Natural killer cell treated with Interleukin-12 subunit alpha and Interleukin-12 subunit beta and Interleukin-15 and Interleukin-18, amount 100 ng/mL, for 72 hours (primary cell): Measurements from ENCODE around the gene LMAN2L. TPM values are rescaled to one million over a fixed set of nuclear protein-coding genes. Genes with fewer than 3 reads are reported as not detected.
A peak's percentile ranks its signal among the peaks of the same experiment; 100 is the strongest.

ENCODE experiments used
- ATAC-seq, 2 donors: fragments of 150-1000 bp; cut with Tn5 transposase in 1 of 2; sonication (Bioruptor Pico), chemical (Tn5 transposase) in 1 of 2; 2 replicates each; pipeline ENCODE4 v1.10.0; 2021
- DNase-seq: peaks from one replicate; pipeline ENCODE4 v3.0.0; 2022; ENCODE audit warnings: low spot score
- H3K27ac Mint-ChIP-seq, 2 donors: 1 replicate in 1 of 2; 2 replicates in 1 of 2; pipeline ENCODE4 v1.8.0; 2022; ENCODE audit warnings: mixed read lengths in 2 of 2, mild to moderate bottlenecking in 1 of 2, moderate library complexity in 1 of 2
- H3K27me3 Mint-ChIP-seq, 2 donors: 1 replicate in 1 of 2; 2 replicates in 1 of 2; pipeline ENCODE4 v1.8.0; 2022; ENCODE audit warnings: mixed read lengths in 2 of 2
- H3K36me3 Mint-ChIP-seq: one replicate; pipeline ENCODE4 v1.8.0; 2022; ENCODE audit warnings: mixed read lengths
- H3K4me1 Mint-ChIP-seq, 2 donors: 1 replicate in 1 of 2; 2 replicates in 1 of 2; pipeline ENCODE4 v1.8.0; 2022; ENCODE audit warnings: low read depth in 2 of 2, mixed read lengths in 2 of 2, mild to moderate bottlenecking in 1 of 2
- H3K4me3 Mint-ChIP-seq: one replicate; pipeline ENCODE4 v1.8.0; 2022; ENCODE audit warnings: mixed read lengths
- H3K9me3 Mint-ChIP-seq: 2 replicates; pipeline ENCODE4 v1.8.0; 2022; ENCODE audit warnings: mixed read lengths
- total RNA-seq, 2 donors: library from RNA; stranded (reverse); gene quantifications; one replicate each; pipeline ENCODE4 v1.2.3, GENCODE V29; 2022

Gene LMAN2L, protein sequence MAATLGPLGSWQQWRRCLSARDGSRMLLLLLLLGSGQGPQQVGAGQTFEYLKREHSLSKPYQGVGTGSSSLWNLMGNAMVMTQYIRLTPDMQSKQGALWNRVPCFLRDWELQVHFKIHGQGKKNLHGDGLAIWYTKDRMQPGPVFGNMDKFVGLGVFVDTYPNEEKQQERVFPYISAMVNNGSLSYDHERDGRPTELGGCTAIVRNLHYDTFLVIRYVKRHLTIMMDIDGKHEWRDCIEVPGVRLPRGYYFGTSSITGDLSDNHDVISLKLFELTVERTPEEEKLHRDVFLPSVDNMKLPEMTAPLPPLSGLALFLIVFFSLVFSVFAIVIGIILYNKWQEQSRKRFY
- 1 to 10 TPM; 7.5 to 8.3 TPM for total RNA-seq

DNA sequence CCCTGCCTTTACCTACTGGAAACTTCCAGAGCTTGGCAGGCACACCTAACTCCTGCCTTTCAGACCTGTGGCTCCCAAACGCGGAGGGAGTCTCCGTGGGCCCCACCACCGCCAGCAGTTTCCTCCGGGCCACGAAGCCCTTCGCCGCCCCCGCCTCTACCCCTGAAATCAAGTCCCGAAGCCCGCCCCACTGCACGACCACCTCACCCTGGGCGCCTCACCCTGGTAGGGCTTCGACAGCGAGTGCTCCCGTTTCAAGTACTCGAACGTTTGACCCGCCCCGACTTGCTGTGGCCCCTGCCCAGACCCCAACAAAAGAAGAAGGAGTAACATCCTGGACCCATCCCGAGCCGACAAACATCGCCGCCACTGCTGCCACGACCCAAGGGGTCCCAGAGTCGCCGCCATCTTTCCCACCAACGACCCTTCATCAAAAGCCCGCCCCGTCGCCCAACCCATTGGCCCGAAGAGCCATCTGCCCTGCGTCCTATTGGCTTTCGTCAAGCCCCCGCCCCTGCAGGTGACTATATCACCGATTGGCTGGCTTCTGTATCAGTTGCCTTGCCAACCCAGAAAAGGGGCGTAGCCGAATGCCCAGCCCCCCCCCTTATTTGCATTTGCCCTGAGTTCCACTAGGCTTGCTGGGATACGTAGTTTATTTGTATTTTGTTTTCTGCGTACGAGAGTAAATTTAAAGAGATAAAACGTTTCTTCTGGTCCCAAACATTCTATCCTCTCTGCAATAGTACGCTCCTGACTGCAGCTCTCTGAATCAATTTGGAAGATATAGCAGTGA lies at the start of gene LMAN2L:
LMAN2L (minus strand) TSS at position 432 of the 796 bp plus-strand sequence; CDS start at position 408, 24 bp downstream.
- DNase-seq = peak; percentile 97
- Mint-ChIP-seq H3K27me3 (no peaks in the 10 kb centered on the region), H3K36me3 (peaks cover 2% of the 10 kb centered on the region), H3K4me1 (peaks cover 25 to 27% of the 10 kb centered on the region in 2 donors), H3K4me3 (peak within 1 kb of the TSS; percentile 98), H3K9me3 (no peaks in the 10 kb centered on the region), H3K27ac (peak within 1 kb of the TSS; percentile 87 to 97)
- peak; percentile 100 for ATAC-seq

DNA sequence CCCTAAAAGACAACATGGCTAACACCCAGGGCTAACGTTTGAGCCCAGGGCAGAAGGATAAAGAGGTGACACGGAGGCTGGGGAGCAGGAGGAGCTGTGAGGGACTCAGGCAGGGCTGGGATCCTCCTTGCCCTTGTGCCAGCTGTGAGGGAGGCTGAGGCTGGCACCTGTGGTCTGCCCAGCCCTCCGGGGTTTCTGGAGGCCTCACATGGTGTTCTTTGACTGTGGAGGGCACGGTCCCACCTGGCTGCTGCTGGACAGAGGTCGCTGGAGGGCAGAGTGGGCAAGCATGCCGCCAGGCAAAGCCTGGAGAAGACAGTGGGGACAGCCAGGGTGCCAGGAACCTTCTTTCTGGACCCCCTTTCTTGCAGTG lies 49.4 kb upstream of the LMAN2L start:
- Mint-ChIP-seq H3K36me3 (no peaks in the 10 kb centered on the region), H3K4me3 (no peak overlapping the region), H3K27me3 (no peaks in the 10 kb centered on the region), H3K27ac (no peak overlapping the region), H3K9me3 (no peaks in the 10 kb centered on the region), H3K4me1 (peaks cover 0 to 2% of the 10 kb centered on the region in 2 donors)
- ATAC-seq = peak in 1 of 2 donors; percentile 28
- DNase-seq = no peak

DNA sequence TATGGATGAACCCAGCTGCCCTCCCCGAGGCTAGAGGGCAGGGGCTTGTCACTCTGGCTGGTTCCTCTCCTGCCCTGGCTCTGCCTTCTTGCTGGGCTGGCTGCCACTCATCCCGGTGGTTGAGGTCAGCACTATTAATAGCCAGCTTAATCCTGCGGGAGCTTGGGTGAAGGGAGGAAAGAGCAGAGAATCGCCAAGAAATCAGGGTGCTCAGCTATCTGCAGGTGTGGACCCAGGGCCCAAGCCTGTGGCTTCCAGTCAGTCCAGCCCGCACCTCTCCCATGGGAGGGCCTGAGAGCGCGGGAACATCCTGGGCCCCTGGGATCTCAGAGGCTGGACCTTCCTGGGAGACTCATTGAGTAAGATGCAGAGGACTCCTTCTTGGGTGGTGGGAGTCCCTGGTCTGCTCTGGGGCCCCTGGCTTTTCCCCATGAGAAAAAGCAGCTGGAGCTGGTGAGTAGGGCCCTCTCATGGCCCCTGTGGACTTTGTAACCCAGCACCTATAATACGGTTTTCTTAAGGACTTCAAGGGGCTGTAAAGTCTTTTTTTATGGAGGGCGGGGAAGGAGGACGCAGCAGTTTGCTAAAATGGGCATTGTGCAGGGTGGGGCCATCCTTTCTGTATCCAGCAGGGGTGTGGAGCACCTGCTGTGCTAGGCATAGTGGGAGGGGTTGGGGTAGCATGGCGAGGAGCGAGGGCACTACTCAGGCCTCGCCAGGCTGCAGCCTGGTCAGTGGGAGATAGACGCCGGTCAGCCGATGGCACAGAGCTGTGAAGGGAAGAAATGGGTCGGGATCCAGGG lies 48.8 kb upstream of the LMAN2L start:
- Mint-ChIP-seq H3K4me1 (peaks cover 0 to 2% of the 10 kb centered on the region in 2 donors), H3K27me3 (no peaks in the 10 kb centered on the region), H3K27ac (no peak overlapping the region), H3K9me3 (no peaks in the 10 kb centered on the region), H3K36me3 (no peaks in the 10 kb centered on the region), H3K4me3 (no peak overlapping the region)
- peak in 1 of 2 donors; percentile 45 for ATAC-seq
- no peak for DNase-seq

DNA sequence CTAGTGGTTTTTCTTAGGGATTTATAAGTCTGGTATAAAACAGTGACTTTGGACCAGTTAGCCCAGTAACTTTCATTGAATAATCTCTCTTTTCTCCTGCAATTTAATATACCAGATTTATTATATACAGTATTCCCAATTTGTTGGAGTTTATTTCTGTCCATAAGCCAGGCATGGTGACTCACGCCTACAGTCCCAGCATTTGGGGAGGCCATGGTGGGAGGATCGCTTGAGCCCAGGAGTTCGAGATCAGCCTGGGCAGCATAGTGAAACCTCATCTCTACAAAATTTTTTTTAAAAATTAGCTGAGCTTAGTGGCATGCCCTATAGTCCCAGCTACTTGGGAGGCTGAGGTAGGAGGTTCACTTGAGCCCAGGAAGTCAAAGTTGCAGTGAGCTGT lies 47.5 kb upstream of the LMAN2L start:
- DNase-seq (no peak), ATAC-seq (no peak)
- Mint-ChIP-seq H3K4me1 (peaks cover 0 to 2% of the 10 kb centered on the region in 2 donors), H3K27me3 (no peaks in the 10 kb centered on the region), H3K27ac (no peak overlapping the region), H3K9me3 (no peaks in the 10 kb centered on the region), H3K36me3 (no peaks in the 10 kb centered on the region), H3K4me3 (no peak overlapping the region)

DNA sequence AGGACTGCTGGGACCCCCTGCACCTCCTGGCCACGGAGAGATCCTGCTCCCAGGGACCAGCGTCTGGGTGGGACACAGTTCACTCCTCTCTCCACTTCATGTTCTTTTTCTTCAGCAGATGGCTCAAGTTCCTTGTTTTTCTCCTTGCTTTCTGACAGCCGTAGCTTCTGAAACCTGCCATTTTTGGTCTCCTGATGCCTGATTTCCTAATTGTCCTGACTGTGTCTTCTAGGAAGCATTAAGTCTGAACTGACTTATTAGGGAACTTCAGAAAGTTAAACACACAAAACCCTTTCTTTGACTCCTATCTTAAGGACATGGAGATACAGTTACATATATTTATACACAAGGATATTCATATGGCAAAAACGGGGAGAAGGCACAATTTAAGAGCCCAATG lies 43.5 kb upstream of the LMAN2L start:
- DNase-seq = no peak
- Mint-ChIP-seq H3K27me3 (no peaks in the 10 kb centered on the region), H3K9me3 (no peaks in the 10 kb centered on the region), H3K4me3 (no peak overlapping the region), H3K36me3 (no peaks in the 10 kb centered on the region), H3K27ac (no peak overlapping the region), H3K4me1 (no peaks in the 10 kb centered on the region)
- no peak for ATAC-seq

DNA sequence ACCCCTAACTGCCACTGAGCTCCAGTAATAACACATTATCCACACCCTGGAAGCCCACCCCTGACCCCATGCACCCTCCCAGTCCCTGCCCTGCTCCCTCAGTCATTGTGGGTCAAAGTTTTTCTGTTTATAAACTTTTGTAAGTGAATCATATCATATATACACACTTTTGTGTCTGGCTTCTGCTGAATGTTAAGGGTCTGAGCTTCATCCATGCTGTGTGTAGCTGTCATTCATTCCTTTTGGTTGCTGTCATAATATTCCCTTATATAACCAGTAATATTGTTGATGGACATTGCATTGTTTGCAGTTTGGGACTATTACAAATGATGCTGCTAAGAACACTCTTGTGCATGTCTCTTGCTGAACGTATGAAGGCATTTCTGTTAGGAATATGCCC lies 35.3 kb upstream of the LMAN2L start:
- no peaks in the 10 kb centered on the region for H3K9me3 Mint-ChIP-seq
- ATAC-seq (no peak), DNase-seq (no peak)
- peaks cover 13 to 21% of the 10 kb centered on the region in 2 donors for H3K4me1 Mint-ChIP-seq
- H3K27ac Mint-ChIP-seq = no peak overlapping the region
- H3K27me3 Mint-ChIP-seq = no peaks in the 10 kb centered on the region
- H3K4me3 Mint-ChIP-seq = no peak overlapping the region
- H3K36me3 Mint-ChIP-seq = no peaks in the 10 kb centered on the region

GRCh38 chr2:96773922-96774321 lies 34.1 kb upstream of the LMAN2L start:
- Mint-ChIP-seq H3K27me3 (no peaks in the 10 kb centered on the region), H3K4me1 (peaks cover 13 to 21% of the 10 kb centered on the region in 2 donors), H3K36me3 (no peaks in the 10 kb centered on the region), H3K4me3 (peak overlapping the region; percentile 88), H3K9me3 (no peaks in the 10 kb centered on the region), H3K27ac (peak overlapping the region; percentile 76 to 90)
- DNase-seq (no peak), ATAC-seq (peak; percentile 57 to 67)

- H3K27me3 Mint-ChIP-seq = no peaks in the 10 kb centered on the region
- ATAC-seq = peak in 1 of 2 donors; percentile 31
- H3K36me3 Mint-ChIP-seq = no peaks in the 10 kb centered on the region
- DNase-seq = no peak
- peak overlapping the region; percentile 88 for H3K4me3 Mint-ChIP-seq
- H3K4me1 Mint-ChIP-seq = peaks cover 13 to 25% of the 10 kb centered on the region in 2 donors
- H3K27ac Mint-ChIP-seq = peak overlapping the region; percentile 76 to 90
- no peaks in the 10 kb centered on the region for H3K9me3 Mint-ChIP-seq
Observed at GRCh38 chr2:96772903-96773671, 33.2 kb upstream of the LMAN2L start.

DNA sequence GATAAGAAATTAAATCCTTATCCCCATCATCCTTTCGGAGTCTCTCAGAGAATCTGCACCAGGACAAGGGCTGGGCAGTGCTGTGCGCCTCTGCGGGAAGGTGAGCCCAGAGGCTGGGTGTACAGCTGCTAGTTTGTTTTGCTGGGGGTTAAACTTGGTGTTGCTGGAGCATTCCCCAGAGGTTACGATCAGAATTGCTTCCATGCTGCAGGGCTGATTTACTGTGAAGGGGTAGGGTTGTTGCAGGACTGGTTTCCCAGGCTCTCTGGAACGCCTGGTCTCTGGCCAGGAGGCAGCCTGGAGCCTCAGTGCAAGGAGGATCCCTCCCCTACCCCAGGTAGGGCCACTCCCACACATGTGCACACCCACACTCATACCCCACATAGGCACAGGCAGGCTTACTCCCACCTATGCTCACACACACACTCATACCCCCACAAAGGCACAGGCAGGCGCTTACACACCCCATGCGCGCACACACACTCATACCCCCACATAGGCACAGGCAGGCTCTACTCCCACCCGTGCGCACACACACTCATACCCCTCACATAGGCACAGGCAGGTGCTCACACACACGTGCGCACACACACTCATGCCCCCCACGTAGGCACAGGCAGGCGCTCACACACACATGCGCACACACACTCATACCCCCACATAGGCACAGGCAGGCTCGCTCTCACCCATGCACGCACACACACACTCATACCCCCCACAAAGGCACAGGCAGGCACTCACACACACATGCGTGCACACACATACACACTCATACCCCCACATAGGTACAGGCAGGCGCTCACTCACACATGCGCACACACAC lies 32.1 kb upstream of the LMAN2L start:
- Mint-ChIP-seq H3K9me3 (no peaks in the 10 kb centered on the region), H3K4me3 (peak overlapping the region; percentile 5), H3K36me3 (no peaks in the 10 kb centered on the region), H3K27ac (peak overlapping the region in 1 of 2 donors; percentile 5), H3K27me3 (no peaks in the 10 kb centered on the region), H3K4me1 (peaks cover 13 to 26% of the 10 kb centered on the region in 2 donors)
- DNase-seq (no peak), ATAC-seq (no peak)

DNA sequence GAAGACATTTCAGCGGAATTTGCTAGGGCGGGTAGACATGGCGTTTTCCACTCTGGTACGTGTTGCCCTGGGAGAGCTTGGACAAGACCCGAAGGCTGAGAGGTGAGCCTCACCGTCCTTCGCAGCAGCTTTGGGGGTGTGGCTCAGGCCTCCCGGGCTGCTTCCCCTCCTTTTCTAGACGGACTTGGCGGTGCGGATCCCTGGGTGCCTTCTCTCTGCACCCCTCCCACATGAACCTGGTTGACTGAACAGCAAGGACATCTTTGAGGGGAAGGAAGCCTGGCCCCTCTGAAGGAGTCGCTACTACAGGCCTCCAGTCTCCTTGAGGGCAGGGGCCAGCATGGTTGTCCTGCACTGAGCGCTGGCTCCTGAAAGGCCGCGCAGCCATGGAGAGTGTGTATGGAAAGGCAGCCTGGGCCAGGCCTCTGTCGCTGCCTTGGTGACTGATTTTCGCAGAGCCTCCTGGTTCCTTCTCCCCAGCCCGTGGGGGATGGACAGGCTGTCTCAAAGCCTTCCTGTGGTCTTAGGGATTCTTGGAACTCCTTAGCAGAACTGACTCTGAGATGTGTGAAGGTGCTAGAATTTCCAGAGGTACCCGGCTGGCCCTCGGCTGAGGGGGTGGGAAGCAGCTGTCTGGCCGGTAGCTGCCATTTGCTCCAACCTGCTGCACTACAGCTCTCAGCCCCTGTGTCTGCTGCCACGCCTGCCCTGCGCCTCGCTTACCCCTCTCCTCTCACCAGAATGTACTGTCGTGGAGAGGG lies 30.8 kb upstream of the LMAN2L start:
- H3K36me3 Mint-ChIP-seq = no peaks in the 10 kb centered on the region
- DNase-seq (no peak), ATAC-seq (no peak)
- no peaks in the 10 kb centered on the region for H3K9me3 Mint-ChIP-seq
- H3K4me1 Mint-ChIP-seq = peaks cover 17 to 29% of the 10 kb centered on the region in 2 donors
- H3K4me3 Mint-ChIP-seq = no peak overlapping the region
- H3K27me3 Mint-ChIP-seq = no peaks in the 10 kb centered on the region
- no peak overlapping the region for H3K27ac Mint-ChIP-seq

- DNase-seq (no peak), ATAC-seq (no peak)
- no peaks in the 10 kb centered on the region for H3K27me3 Mint-ChIP-seq
- no peaks in the 10 kb centered on the region for H3K9me3 Mint-ChIP-seq
- H3K36me3 Mint-ChIP-seq = no peaks in the 10 kb centered on the region
- no peak overlapping the region for H3K4me3 Mint-ChIP-seq
- H3K27ac Mint-ChIP-seq = no peak overlapping the region
- peaks cover 17 to 24% of the 10 kb centered on the region in 2 donors for H3K4me1 Mint-ChIP-seq
Observed at GRCh38 chr2:96769814-96770213, 29.9 kb upstream of the LMAN2L start.

GRCh38 chr2:96768083-96768561 lies 28.3 kb upstream of the LMAN2L start:
- no peaks in the 10 kb centered on the region for H3K27me3 Mint-ChIP-seq
- ATAC-seq (no peak), DNase-seq (no peak)
- H3K36me3 Mint-ChIP-seq = no peaks in the 10 kb centered on the region
- no peak overlapping the region for H3K27ac Mint-ChIP-seq
- H3K4me3 Mint-ChIP-seq = no peak overlapping the region
- no peaks in the 10 kb centered on the region for H3K9me3 Mint-ChIP-seq
- peaks cover 30 to 31% of the 10 kb centered on the region in 2 donors for H3K4me1 Mint-ChIP-seq
